Measurements from ENCODE around the gene WEE1. TPM values are rescaled to one million over a fixed set of nuclear protein-coding genes. Genes with fewer than 3 reads are reported as not detected.

The WEE1 gene
- total and polyA plus RNA-seq, 5 donors: 30.0 to 85.0 (median 53.5) TPM

- Histone ChIP-seq H3K4me1 (ENCODE audit: control insufficient read depth, insufficient read depth, low read length) (peaks cover 5% of the 10 kb centered on the region), H3K27ac (ENCODE audit: low read length) (no peak overlapping the region), H3K27me3 (ENCODE audit: control insufficient read depth, insufficient read depth) (no peaks in the 10 kb centered on the region), H3K9me3 (ENCODE audit: control insufficient read depth, low read length) (no peaks in the 10 kb centered on the region), H3K4me3 (ENCODE audit: low read length) (no peak overlapping the region)
- DNase-seq (no peak), ATAC-seq (no peak)
- intact Hi-C loops (cut with DNase I): no loop called here
Measured at GRCh38 chr11:9624448-9624847, 51.0 kb downstream of the WEE1 start.

- intact Hi-C loops (cut with DNase I): no loop called here
- Histone ChIP-seq H3K27ac (ENCODE audit: low read length) (no peak overlapping the region), H3K9me3 (ENCODE audit: control insufficient read depth, low read length) (no peaks in the 10 kb centered on the region), H3K27me3 (ENCODE audit: control insufficient read depth, insufficient read depth) (no peaks in the 10 kb centered on the region), H3K4me1 (ENCODE audit: control insufficient read depth, insufficient read depth, low read length) (peaks cover 5% of the 10 kb centered on the region), H3K4me3 (ENCODE audit: low read length) (no peak overlapping the region)
- WGBS: 51% methylated on average over 6 of the region's 6 CpGs
- ATAC-seq (peak in 1 of 2 donors; percentile 54), DNase-seq (peak in 2 of 3 donors; percentile 29 to 70)
Measured at GRCh38 chr11:9625162-9625561, 51.7 kb downstream of the WEE1 start.

- peak in 1 of 2 donors; percentile 26 for ATAC-seq
- Histone ChIP-seq H3K27ac (ENCODE audit: low read length) (peak overlapping the region; percentile 37), H3K27me3 (ENCODE audit: control insufficient read depth, insufficient read depth) (no peaks in the 10 kb centered on the region), H3K4me3 (ENCODE audit: low read length) (no peak overlapping the region), H3K9me3 (ENCODE audit: control insufficient read depth, low read length) (no peaks in the 10 kb centered on the region), H3K4me1 (ENCODE audit: control insufficient read depth, insufficient read depth, low read length) (peaks cover 5% of the 10 kb centered on the region)
- intact Hi-C loops (cut with DNase I): no loop called here
- no peak for DNase-seq
- WGBS: 67% methylated on average over 3 of the region's 3 CpGs
Measured at GRCh38 chr11:9625728-9626127, 52.3 kb downstream of the WEE1 start.

GRCh38 chr11:9626496-9627394 is 53.3 kb downstream of the WEE1 start:
- H3K4me3 ChIP-seq (ENCODE audit: low read length): no peak overlapping the region
- H3K27ac ChIP-seq (ENCODE audit: low read length): peak overlapping the region; percentile 84
- peak; percentile 64 to 81 for ATAC-seq
- intact Hi-C loops (cut with DNase I): no loop called here
- DNase-seq: peak; percentile 26 to 53 (median 53)
- no peaks in the 10 kb centered on the region for H3K9me3 ChIP-seq (ENCODE audit: control insufficient read depth, low read length)
- peaks cover 5% of the 10 kb centered on the region for H3K4me1 ChIP-seq (ENCODE audit: control insufficient read depth, insufficient read depth, low read length)
- 53% methylated on average over 12 of the region's 12 CpGs for WGBS
- no peaks in the 10 kb centered on the region for H3K27me3 ChIP-seq (ENCODE audit: control insufficient read depth, insufficient read depth)

- Histone ChIP-seq H3K4me1 (ENCODE audit: control insufficient read depth, insufficient read depth, low read length) (peaks cover 5% of the 10 kb centered on the region), H3K27me3 (ENCODE audit: control insufficient read depth, insufficient read depth) (no peaks in the 10 kb centered on the region), H3K27ac (ENCODE audit: low read length) (no peak overlapping the region), H3K4me3 (ENCODE audit: low read length) (no peak overlapping the region), H3K9me3 (ENCODE audit: control insufficient read depth, low read length) (no peaks in the 10 kb centered on the region)
- DNase-seq (no peak), ATAC-seq (no peak)
- intact Hi-C loops (cut with DNase I): no loop called here
- WGBS: 91% methylated on average over 6 of the region's 6 CpGs
Measured at GRCh38 chr11:9629064-9629463, 55.6 kb downstream of the WEE1 start.

- ATAC-seq: no peak
- Histone ChIP-seq H3K4me1 (ENCODE audit: control insufficient read depth, insufficient read depth, low read length) (no peaks in the 10 kb centered on the region), H3K27ac (ENCODE audit: low read length) (no peak overlapping the region), H3K27me3 (ENCODE audit: control insufficient read depth, insufficient read depth) (no peaks in the 10 kb centered on the region), H3K4me3 (ENCODE audit: low read length) (no peak overlapping the region), H3K9me3 (ENCODE audit: control insufficient read depth, low read length) (no peaks in the 10 kb centered on the region)
- WGBS: 72% methylated on average over 2 of the region's 2 CpGs
- intact Hi-C loops (cut with DNase I): no loop called here
- DNase-seq: no peak
Measured at GRCh38 chr11:9633679-9634078, 60.2 kb downstream of the WEE1 start.

- intact Hi-C loops (cut with DNase I): no loop called here
- H3K27me3 ChIP-seq (ENCODE audit: control insufficient read depth, insufficient read depth): no peaks in the 10 kb centered on the region
- no peak overlapping the region for H3K27ac ChIP-seq (ENCODE audit: low read length)
- no peak for DNase-seq
- 95% methylated on average over 1 of the region's 1 CpG for WGBS
- no peak for ATAC-seq
- H3K4me3 ChIP-seq (ENCODE audit: low read length): no peak overlapping the region
- no peaks in the 10 kb centered on the region for H3K9me3 ChIP-seq (ENCODE audit: control insufficient read depth, low read length)
- H3K4me1 ChIP-seq (ENCODE audit: control insufficient read depth, insufficient read depth, low read length): no peaks in the 10 kb centered on the region
Measured at GRCh38 chr11:9636691-9637090, 63.2 kb downstream of the WEE1 start.

- no peak overlapping the region for H3K4me3 ChIP-seq (ENCODE audit: low read length)
- intact Hi-C loops (cut with DNase I): no loop called here
- peak; percentile 74 to 90 (median 81) for DNase-seq
- H3K9me3 ChIP-seq (ENCODE audit: control insufficient read depth, low read length): no peaks in the 10 kb centered on the region
- H3K4me1 ChIP-seq (ENCODE audit: control insufficient read depth, insufficient read depth, low read length): no peaks in the 10 kb centered on the region
- peak; percentile 95 to 98 for ATAC-seq
- 51% methylated on average over 5 of the region's 5 CpGs for WGBS
- no peaks in the 10 kb centered on the region for H3K27me3 ChIP-seq (ENCODE audit: control insufficient read depth, insufficient read depth)
- H3K27ac ChIP-seq (ENCODE audit: low read length): peak overlapping the region; percentile 18
Measured at GRCh38 chr11:9639099-9639498, 65.6 kb downstream of the WEE1 start.

Other genes with a start within 250 kb of the WEE1 start
- gene IPO7, start 189.0 kb upstream of the WEE1 start, total RNA-seq: 100 to 1,000 TPM in 3 of 4 donors, 10 to 100 TPM in 1; 93.8 to 131 (median 122) TPM
- 30.8 TPM for gene IPO7, start 189.0 kb upstream of the WEE1 start, polyA plus RNA-seq
- gene ZNF143, start 112.7 kb upstream of the WEE1 start, total RNA-seq: 10 to 100 TPM; 19.3 to 30.6 (median 26.9) TPM
- gene ZNF143, start 112.7 kb upstream of the WEE1 start, polyA plus RNA-seq: 13.9 TPM
- gene SWAP70, start 90.4 kb downstream of the WEE1 start, total RNA-seq: 10 to 100 TPM; 19.0 to 30.1 (median 23.1) TPM
- 10.4 TPM for gene SWAP70, start 90.4 kb downstream of the WEE1 start, polyA plus RNA-seq

All from right cardiac atrium (tissue), 5 donors.